WI38 (cell line): ENCODE data around the gene PTTG1.

Source experiments
- H3K4me3 ChIP-seq: 2 replicates; pipeline ENCODE4 v1.5.1; 2011; ENCODE audit warnings: low read depth, mild to moderate bottlenecking, control low read depth, low read length
- TF ChIP-seq, protein P1 (sequence below): IDR thresholded peaks from 2 replicates; pipeline ENCODE4 v1.5.1; 2012; ENCODE audit warnings: low read depth, mild to moderate bottlenecking, control low read depth, low read length

Gene PTTG1

DNA sequence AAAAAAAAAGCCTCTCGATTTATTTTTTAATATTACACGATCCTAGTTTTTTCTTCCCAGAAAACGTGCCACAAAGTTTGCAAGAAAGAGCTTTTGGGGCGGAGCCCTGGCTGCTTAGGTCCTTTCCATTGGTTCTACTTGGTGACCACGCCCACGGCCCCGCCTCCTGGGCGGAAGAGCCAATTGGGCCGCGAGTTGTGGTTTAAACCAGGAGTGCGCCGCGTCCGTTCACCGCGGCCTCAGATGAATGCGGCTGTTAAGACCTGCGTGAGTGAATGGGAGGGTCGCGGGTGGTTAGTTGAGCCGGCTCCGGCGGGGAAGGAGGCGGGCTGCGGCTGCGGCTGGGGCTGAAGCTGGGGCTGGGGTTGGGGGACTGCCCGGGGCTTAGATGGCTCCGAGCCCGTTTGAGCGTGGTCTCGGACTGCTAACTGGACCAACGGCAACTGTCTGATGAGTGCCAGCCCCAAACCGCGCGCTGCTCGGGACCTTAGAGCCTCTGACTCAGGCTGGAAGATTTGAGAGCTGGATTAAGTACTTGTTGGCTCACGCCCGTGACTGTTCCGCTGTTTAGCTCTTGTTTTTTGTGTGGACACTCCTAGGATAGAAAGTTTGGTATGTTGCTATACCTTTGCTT is at the start of gene PTTG1:
Gene PTTG1 (plus strand): TSS at position 231 of the 634 bp plus-strand sequence. CDS start 458 bp downstream, outside the sequence.
- H3K4me3 ChIP-seq = peak within 1 kb of the TSS; percentile 71
- TF ChIP-seq, protein P1, sequence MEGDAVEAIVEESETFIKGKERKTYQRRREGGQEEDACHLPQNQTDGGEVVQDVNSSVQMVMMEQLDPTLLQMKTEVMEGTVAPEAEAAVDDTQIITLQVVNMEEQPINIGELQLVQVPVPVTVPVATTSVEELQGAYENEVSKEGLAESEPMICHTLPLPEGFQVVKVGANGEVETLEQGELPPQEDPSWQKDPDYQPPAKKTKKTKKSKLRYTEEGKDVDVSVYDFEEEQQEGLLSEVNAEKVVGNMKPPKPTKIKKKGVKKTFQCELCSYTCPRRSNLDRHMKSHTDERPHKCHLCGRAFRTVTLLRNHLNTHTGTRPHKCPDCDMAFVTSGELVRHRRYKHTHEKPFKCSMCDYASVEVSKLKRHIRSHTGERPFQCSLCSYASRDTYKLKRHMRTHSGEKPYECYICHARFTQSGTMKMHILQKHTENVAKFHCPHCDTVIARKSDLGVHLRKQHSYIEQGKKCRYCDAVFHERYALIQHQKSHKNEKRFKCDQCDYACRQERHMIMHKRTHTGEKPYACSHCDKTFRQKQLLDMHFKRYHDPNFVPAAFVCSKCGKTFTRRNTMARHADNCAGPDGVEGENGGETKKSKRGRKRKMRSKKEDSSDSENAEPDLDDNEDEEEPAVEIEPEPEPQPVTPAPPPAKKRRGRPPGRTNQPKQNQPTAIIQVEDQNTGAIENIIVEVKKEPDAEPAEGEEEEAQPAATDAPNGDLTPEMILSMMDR = no peak

DNA sequence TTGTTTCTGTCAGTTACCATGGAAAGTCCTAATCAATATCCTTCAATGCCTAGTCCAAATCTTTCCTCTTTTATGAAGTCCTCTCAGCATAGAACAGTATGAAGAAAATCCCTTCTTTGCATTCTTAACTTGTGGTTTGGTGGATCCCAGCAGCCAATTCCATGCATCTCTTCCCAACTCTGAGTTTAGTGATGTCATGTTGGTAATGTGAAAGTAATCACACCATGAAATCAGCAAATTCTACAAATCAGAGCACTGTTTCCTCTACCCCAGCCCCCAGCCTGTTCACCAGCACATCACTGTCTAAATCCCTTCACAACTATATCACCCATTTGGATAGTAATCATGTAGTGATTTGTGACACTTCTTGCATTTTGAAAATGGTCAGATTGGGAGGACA is 46.5 kb upstream of the PTTG1 start:
- TF ChIP-seq, protein P1 = no peak

DNA sequence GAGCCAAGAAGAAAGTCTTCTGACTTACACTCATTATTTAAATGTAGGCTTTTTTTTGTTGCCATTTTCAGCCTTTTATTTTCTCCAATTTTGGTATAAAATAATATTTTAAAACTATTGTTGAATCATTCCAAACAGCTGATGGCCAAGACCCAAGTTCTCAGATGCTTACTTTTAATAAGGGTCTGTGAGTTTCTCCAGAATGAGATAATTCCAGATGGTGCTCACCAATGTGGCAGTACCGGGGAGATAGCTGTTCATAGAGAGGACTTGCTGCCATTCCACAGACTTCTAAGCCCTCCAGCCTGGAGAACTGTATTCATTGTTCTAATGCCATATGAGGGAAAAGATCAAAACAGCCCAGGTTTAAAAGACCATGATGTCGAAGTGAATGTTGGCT is 46.0 kb upstream of the PTTG1 start:
- TF ChIP-seq, protein P1 = no peak
- H3K4me3 ChIP-seq = no peak overlapping the region

More for the DNA sequence above, 46.5 kb upstream of the PTTG1 start:
- H3K4me3 ChIP-seq = no peak overlapping the region

DNA sequence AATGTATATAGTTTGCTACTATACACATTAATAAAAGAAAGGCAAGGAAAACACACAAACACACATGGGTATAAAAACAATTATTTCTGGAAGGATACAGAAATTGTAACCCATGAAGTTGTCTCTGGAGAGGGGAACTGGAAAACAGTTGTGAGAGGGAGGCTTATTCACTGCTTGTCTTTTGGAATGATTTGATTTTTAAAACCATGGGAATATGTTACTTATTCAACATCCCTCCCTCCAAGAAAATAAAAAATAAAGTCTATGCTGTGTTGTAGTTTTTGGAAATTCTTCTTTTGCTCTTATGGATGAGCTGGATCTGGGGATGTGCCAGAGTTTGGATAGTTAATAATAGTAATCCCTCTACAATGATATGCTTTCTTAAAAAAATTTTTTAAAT is 45.2 kb upstream of the PTTG1 start:
- TF ChIP-seq, protein P1 = no peak

DNA sequence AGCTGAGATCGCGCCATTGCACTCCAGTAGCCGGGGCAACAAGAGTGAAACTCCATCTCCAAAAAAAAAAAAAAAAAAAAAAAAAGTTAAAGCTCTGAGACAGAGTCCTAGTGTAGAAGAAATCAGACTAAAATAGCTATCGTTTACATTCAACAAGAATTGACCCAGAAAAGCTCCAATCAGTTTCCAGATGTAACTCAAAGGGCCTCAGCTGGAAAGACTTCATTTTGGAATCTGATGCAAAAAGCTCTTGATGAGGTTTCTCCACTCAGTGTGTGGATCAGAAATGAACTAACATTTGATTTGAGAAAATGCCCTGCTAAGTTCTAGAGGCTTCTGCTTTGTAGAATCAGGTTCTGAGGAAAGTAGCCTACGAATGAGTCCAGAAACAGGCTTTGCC is 44.0 kb upstream of the PTTG1 start:
- TF ChIP-seq, protein P1 = no peak

More for the DNA sequence above, 45.2 kb upstream of the PTTG1 start:
- H3K4me3 ChIP-seq = no peak overlapping the region

DNA sequence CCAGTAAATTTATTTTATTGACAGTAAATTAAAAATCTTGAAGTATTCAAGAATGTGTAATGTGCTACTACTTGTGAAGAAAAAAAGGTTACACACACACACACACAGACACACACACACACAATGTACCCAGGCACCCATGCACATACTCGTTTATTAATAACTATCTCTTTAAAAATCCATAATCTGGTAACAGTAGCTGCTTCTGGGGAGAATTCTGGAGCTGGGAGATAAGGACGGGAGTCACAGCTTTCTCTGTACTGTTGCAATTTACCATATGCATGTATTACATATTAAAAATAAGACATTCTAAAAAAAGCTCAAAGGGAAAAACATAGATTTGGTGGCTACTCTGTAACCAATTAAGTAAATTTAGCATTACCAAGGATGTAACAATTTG is 43.3 kb upstream of the PTTG1 start:
- TF ChIP-seq, protein P1 = no peak
- no peak overlapping the region for H3K4me3 ChIP-seq

More for the DNA sequence above, 44.0 kb upstream of the PTTG1 start:
- H3K4me3 ChIP-seq = no peak overlapping the region

DNA sequence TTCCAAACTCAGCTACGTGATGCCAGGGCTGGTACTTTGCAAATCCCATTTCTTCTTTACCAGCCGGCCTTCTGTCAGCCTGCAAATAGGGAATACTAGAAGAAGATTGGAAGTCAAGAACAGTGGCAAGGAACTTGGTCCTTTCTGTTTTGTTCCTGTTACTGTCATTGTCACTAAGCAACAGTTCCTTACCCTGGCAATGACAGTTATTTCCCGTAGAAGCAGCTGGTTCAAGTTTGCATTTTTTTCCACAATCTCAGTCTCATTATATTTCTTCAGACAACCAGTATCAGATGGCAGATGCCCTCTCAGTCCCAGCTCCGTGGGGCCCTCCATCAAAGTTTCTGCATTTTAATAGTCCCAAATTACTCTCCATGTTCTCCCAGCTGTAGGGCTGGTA is 42.1 kb upstream of the PTTG1 start:
- H3K4me3 ChIP-seq = no peak overlapping the region
- TF ChIP-seq, protein P1 = no peak
